HepG2 (cell line): ENCODE measurements around the gene GPR32. TPM values are rescaled to one million over a fixed set of nuclear protein-coding genes. Genes with fewer than 3 reads are reported as not detected.

Source experiments
- ATAC-seq: fragments of 200-7000 bp; cut with Tn5 transposase; 3 replicates; pipeline ENCODE4 v1.9.1; 2020; ENCODE audit warnings: mild to moderate bottlenecking, moderate library complexity
- BruUV-seq: library from RNA; stranded (reverse); fragments of 400-500 nt; replicated peaks from 2 replicates; lab custom pipeline; 2021; lab: Mats Ljungman, UMichigan
- CTCF ChIA-PET: fragments of 300-600 bp; formaldehyde crosslinking; extraction: SDS; loops from one replicate; lab custom pipeline; 2021; ENCODE audit warnings: low total read pairs, inconsistent platforms, low intra/inter-chr PET ratio; lab: Yijun Ruan, JAX
- POLR2A ChIA-PET: fragments of 350-600 bp; sonication (Branson Sonifier 250); formaldehyde crosslinking; loops from one replicate; lab custom pipeline; 2020; ENCODE audit warnings: antibody characterized with exemption, inconsistent platforms; lab: Yijun Ruan, JAX
- DNase-seq: peaks from one replicate; pipeline ENCODE4 v3.0.0-alpha.2; 2015; ENCODE audit warnings: low spot score
- FAIRE-seq: peaks from 3 replicates; lab custom pipeline; 2011; peaks lifted over from hg19 to GRCh38; lab: Jason Lieb, UNC
- H2AFZ ChIP-seq: one replicate; pipeline ENCODE4 v1.6.1; 2011; ENCODE audit warnings: low read length, inconsistent platforms
- H3K27ac ChIP-seq: fragments of 300-600 bp; 3 replicates; pipeline ENCODE4 v1.8.0; 2011; ENCODE audit warnings: mixed run types, mild to moderate bottlenecking, mixed read lengths, low read length, inconsistent platforms; ENCODE audit not compliant: insufficient read depth; ENCODE audit errors: extremely low read length
- H3K27me3 ChIP-seq, 2 experiments: fragments of 200-600 bp in 1 of 2; 2 replicates in 1 of 2; 3 replicates in 1 of 2; pipeline versions ENCODE4 v1.6.0 to v1.8.0; 2011; ENCODE audit warnings: low read length in 2 of 2, mild to moderate bottlenecking in 2 of 2, moderate library complexity in 2 of 2, inconsistent platforms in 1 of 2; ENCODE audit not compliant: insufficient read depth in 2 of 2, control insufficient read depth in 1 of 2
- H3K36me3 ChIP-seq, 2 experiments: fragments of 200-600 bp in 1 of 2; replicated peaks in 1 of 2; 2 replicates in 1 of 2; 3 replicates in 1 of 2; pipeline versions ENCODE4 v1.5.1 to v1.8.0; 2011; ENCODE audit warnings: low read length in 2 of 2, inconsistent platforms in 1 of 2; ENCODE audit not compliant: insufficient read depth in 2 of 2, control insufficient read depth in 1 of 2
- H3K4me1 ChIP-seq: 2 replicates; pipeline ENCODE4 v1.5.1; 2012; ENCODE audit warnings: low read length, inconsistent platforms; ENCODE audit not compliant: insufficient read depth
- H3K4me2 ChIP-seq: 2 replicates; pipeline ENCODE4 v1.6.0; 2011; ENCODE audit warnings: low read depth, low read length, inconsistent platforms
- H3K4me3 ChIP-seq, 3 experiments: fragments of 200-600 bp in 1 of 3; sonication (generic), shearing (Covaris generic) in 1 of 3; replicated peaks in 1 of 3; 2 replicates each; pipeline ENCODE4 v1.5.1; 2011 to 2016; ENCODE audit warnings: low read length in 3 of 3, inconsistent platforms in 2 of 3, low read depth in 2 of 3, mild to moderate bottlenecking in 2 of 3, control low read depth in 1 of 3, mixed read lengths in 1 of 3; ENCODE audit not compliant: insufficient read depth in 1 of 3
- H3K79me2 ChIP-seq: one replicate; pipeline ENCODE4 v1.6.1; 2011; ENCODE audit warnings: low read length, inconsistent platforms; ENCODE audit not compliant: insufficient read depth
- H3K9ac ChIP-seq: 2 replicates; pipeline ENCODE4 v1.6.0; 2011; ENCODE audit warnings: mild to moderate bottlenecking, low read depth, low read length, inconsistent platforms; ENCODE audit not compliant: insufficient read depth
- H3K9me3 ChIP-seq: 2 replicates; pipeline ENCODE4 v1.5.1; 2012; ENCODE audit warnings: mild to moderate bottlenecking, low read length
- H4K20me1 ChIP-seq: 2 replicates; pipeline ENCODE4 v1.6.0; 2011; ENCODE audit warnings: inconsistent platforms, mild to moderate bottlenecking, low read length, moderate library complexity; ENCODE audit not compliant: insufficient read depth
- ARID4A ChIP-seq: sonication (generic); formaldehyde crosslinking; IDR thresholded peaks from 2 replicates; pipeline ENCODE4 v1.5.0; 2020; ENCODE audit warnings: mild to moderate bottlenecking, missing genetic modification reagents, borderline replicate concordance
- LCORL ChIP-seq, 2 experiments: fragments of 450-650 bp in 1 of 2; sonication (generic) in 1 of 2; formaldehyde crosslinking in 1 of 2; IDR thresholded peaks; 2 replicates each; pipeline versions ENCODE4 v1.5.0 to v1.6.1; 2017 to 2020; ENCODE audit warnings: antibody characterized with exemption in 1 of 2, missing genetic modification reagents in 1 of 2
- NCOR1 ChIP-seq: fragments of 200-600 bp; sonication (generic); IDR thresholded peaks from 2 replicates; pipeline ENCODE4 v1.7.0; 2017; ENCODE audit warnings: antibody characterized with exemption, low read length, borderline replicate concordance
- NR2C2 ChIP-seq: sonication (generic); formaldehyde crosslinking; IDR thresholded peaks from 2 replicates; pipeline ENCODE4 v1.4.0; 2020; ENCODE audit warnings: missing genetic modification reagents, mild to moderate bottlenecking, moderate library complexity, borderline replicate concordance
- NR2F1 ChIP-seq, 2 experiments: fragments of 450-650 bp in 1 of 2; formaldehyde crosslinking in 1 of 2; IDR thresholded peaks; 2 replicates each; pipeline versions ENCODE4 v1.5.0 to v1.6.1; 2016 to 2020; ENCODE audit warnings: mild to moderate bottlenecking in 1 of 2, missing compliant biosample characterization in 1 of 2, missing genetic modification reagents in 1 of 2, moderate library complexity in 1 of 2
- NR2F2 ChIP-seq: IDR thresholded peaks from 2 replicates; pipeline ENCODE4 v1.6.1; 2012; ENCODE audit warnings: low read depth, inconsistent platforms, borderline replicate concordance
- NR2F6 ChIP-seq, 2 experiments: IDR thresholded peaks; 2 replicates each; pipeline ENCODE4 v1.6.1; 2016; ENCODE audit warnings: antibody characterized with exemption in 1 of 2, mild to moderate bottlenecking in 1 of 2
- POLR2AphosphoS5 ChIP-seq: IDR thresholded peaks from 2 replicates; pipeline ENCODE4 v1.6.1; 2012; ENCODE audit warnings: low read depth, low read length
- SKI ChIP-seq: fragments of 450-650 bp; IDR thresholded peaks from one replicate; pipeline ENCODE4 v1.6.1; 2018; ENCODE audit warnings: mild to moderate bottlenecking; ENCODE audit not compliant: partially characterized antibody
- WGBS: methylation state at CpG from one replicate; pipeline ENCODE4 v1.1.6; 2017; ENCODE audit warnings: low lambda C conversion rate; 5-methylcytosine and 5-hydroxymethylcytosine counted together
- in situ Hi-C: cut with HindIII; loops from 2 replicates; pipeline ENCODE4 v1.10.0; 2017; ENCODE audit warnings: low pct_unique_long_range_greater_than_20kb; ENCODE audit not compliant: extremely low pct_ligation_motif_present
- intact Hi-C: fragments of 100-400 bp; cut with micrococcal nuclease; formaldehyde crosslinking; loops from one replicate; pipeline ENCODE4 v1.10.0; 2022; ENCODE audit not compliant: unreplicated experiment
- polyA plus RNA-seq, 8 experiments: library from polyadenylated mRNA; depleted of rRNA in 3 of 8; stranded (reverse) in 7 of 8; unstranded in 1 of 8; fragments of >200 nt; fragmentation: Illumina TruSeq in 4 of 8; extraction: Trizol in 4 of 8; gene quantifications; 2 replicates each; pipeline versions ENCODE4 v1.2.1 to v1.2.3, GENCODE V29; 2011 to 2016; ENCODE audit warnings: low read depth in 4 of 8, missing spikeins in 1 of 8, mixed read lengths in 1 of 8; ENCODE audit not compliant: insufficient read depth in 1 of 8
- total RNA-seq, 5 experiments: library from RNA; depleted of rRNA; stranded (reverse); fragments of >200 nt; fragmentation: Illumina TruSeq; extraction: Trizol; gene quantifications; 2 replicates each; pipeline ENCODE4 v1.2.3, GENCODE V29; 2016; ENCODE audit warnings: low read depth in 1 of 5
- TF ChIP-seq, protein P1 (sequence below): sonication (generic); formaldehyde crosslinking; IDR thresholded peaks from 2 replicates; pipeline ENCODE4 v1.8.0; 2022; ENCODE audit warnings: mild to moderate bottlenecking, missing genetic modification reagents

The GPR32 gene
- total and polyA plus RNA-seq, 2 of the 13 experiments (the other 11 are each of a cell fraction or from before 2014, with no cell fraction given) = not detected

GRCh38 chr19:50790396-50790795 lies 20.1 kb downstream of the GPR32 start, which contains the start of gene ACP4 (continued):
- TF ChIP-seq, protein P1, sequence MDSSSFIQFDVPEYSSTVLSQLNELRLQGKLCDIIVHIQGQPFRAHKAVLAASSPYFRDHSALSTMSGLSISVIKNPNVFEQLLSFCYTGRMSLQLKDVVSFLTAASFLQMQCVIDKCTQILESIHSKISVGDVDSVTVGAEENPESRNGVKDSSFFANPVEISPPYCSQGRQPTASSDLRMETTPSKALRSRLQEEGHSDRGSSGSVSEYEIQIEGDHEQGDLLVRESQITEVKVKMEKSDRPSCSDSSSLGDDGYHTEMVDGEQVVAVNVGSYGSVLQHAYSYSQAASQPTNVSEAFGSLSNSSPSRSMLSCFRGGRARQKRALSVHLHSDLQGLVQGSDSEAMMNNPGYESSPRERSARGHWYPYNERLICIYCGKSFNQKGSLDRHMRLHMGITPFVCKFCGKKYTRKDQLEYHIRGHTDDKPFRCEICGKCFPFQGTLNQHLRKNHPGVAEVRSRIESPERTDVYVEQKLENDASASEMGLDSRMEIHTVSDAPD (CRISPR knock-in tag) = no peak

GRCh38 chr19:50790922-50791467 lies 20.7 kb downstream of the GPR32 start:
- peak; percentile 84 for TF ChIP-seq NCOR1
- TF ChIP-seq LCORL (IDR thresholded peaks at IDR 0.05) = no peak
- TF ChIP-seq LCORL (CRISPR knock-in tag; IDR thresholded peaks at IDR 0.05) = 0 out of 2 replicates have a peak, but pooled peaks have one; percentile 0
- no peak for TF ChIP-seq SKI
- peak; percentile 85 for TF ChIP-seq NR2F6 (IDR thresholded peaks at IDR 0.05)
- no peak for TF ChIP-seq NR2F6 (CRISPR knock-in tag; IDR thresholded peaks at IDR 0.05)
- peak in 1 of 2 experiments; percentile 98; a peak in 2 of 4 replicates for TF ChIP-seq NR2F1 (CRISPR knock-in tag; IDR thresholded peaks at IDR 0.05)
- 0 out of 2 replicates have a peak, but pooled peaks have one; percentile 7 for TF ChIP-seq ARID4A (CRISPR knock-in tag)
- no peak for TF ChIP-seq POLR2AphosphoS5
- peak; percentile 90 for TF ChIP-seq NR2C2 (CRISPR knock-in tag)
- peak; percentile 80 for TF ChIP-seq NR2F2
- POLR2A ChIA-PET = interaction anchor here (1.6 kb wide), 1 partner anchor 14 kb away, joined by 7 read pairs; no protein-coding TSS in a partner anchor
- FAIRE-seq (no peak), DNase-seq (no peak), ATAC-seq (no peak)
- Histone ChIP-seq H3K4me1 (peaks cover 16% of the 10 kb centered on the region), H3K4me3 (no peak overlapping the region), H4K20me1 (peaks cover 7% of the 10 kb centered on the region), H3K4me2 (peak overlapping the region; percentile 56; the same call in 1 of the 2 replicates), H2AFZ (no peak overlapping the region), H3K27ac (no peak overlapping the region), H3K36me3 (no peaks in the 10 kb centered on the region), H3K9me3 (no peaks in the 10 kb centered on the region), H3K79me2 (no peaks in the 10 kb centered on the region), H3K27me3 (no peaks in the 10 kb centered on the region; a peak in 1 of 5 replicates), H3K9ac (no peak overlapping the region)
- BruUV-seq = no TSS peak
- WGBS = 51% methylated on average over 5 of the region's 6 CpGs
- in situ Hi-C loops (loop anchor here (25.0 kb wide), 1 partner anchor 429 kb away; the partner anchor contains the start of gene NAPSA), intact Hi-C loops (no loop called here)
- CTCF ChIA-PET = no interaction called here
